H9 (cell line): ENCODE data around the gene SMIM12. TPM values are rescaled to one million over a fixed set of nuclear protein-coding genes. Genes with fewer than 3 reads are reported as not detected.

Source experiments
- DNase-seq: peaks from one replicate; pipeline ENCODE4 v3.0.0-alpha.2; 2017
- H2AFZ ChIP-seq: one replicate; pipeline ENCODE4 v1.6.1; 2013; ENCODE audit warnings: mild to moderate bottlenecking, low read length, control low read depth, moderate library complexity
- H2AK5ac ChIP-seq: 2 replicates; pipeline ENCODE4 v1.6.1; 2013; ENCODE audit warnings: low read length, control low read depth, mixed read lengths; ENCODE audit not compliant: insufficient read length
- H2BK120ac ChIP-seq: one replicate; pipeline ENCODE4 v1.6.1; 2013; ENCODE audit warnings: low read depth, mild to moderate bottlenecking, low read length, control low read depth, inconsistent platforms; ENCODE audit not compliant: poor library complexity, severe bottlenecking
- H2BK12ac ChIP-seq: 2 replicates; pipeline ENCODE4 v1.6.1; 2013; ENCODE audit warnings: low read length, control low read depth, mixed read lengths, low read depth; ENCODE audit not compliant: insufficient read length
- H2BK15ac ChIP-seq: 2 replicates; pipeline ENCODE4 v1.6.1; 2013; ENCODE audit warnings: low read depth, low read length, control low read depth
- H2BK20ac ChIP-seq: one replicate; pipeline ENCODE4 v1.6.1; 2013; ENCODE audit warnings: low read depth, mild to moderate bottlenecking, low read length, control low read depth, inconsistent platforms; ENCODE audit not compliant: poor library complexity, severe bottlenecking
- H2BK5ac ChIP-seq: 2 replicates; pipeline ENCODE4 v1.6.1; 2013; ENCODE audit warnings: low read length, control low read depth, mixed read lengths; ENCODE audit not compliant: insufficient read length
- H3K14ac ChIP-seq: 2 replicates; pipeline ENCODE4 v1.6.1; 2013; ENCODE audit warnings: low read length, control low read depth; ENCODE audit not compliant: insufficient read depth
- H3K18ac ChIP-seq: 2 replicates; pipeline ENCODE4 v1.6.1; 2013; ENCODE audit warnings: low read depth, mild to moderate bottlenecking, mixed read lengths, low read length, control low read depth; ENCODE audit not compliant: insufficient read length
- H3K23ac ChIP-seq: 2 replicates; pipeline ENCODE4 v1.6.1; 2013; ENCODE audit warnings: low read length, control low read depth, mixed read lengths, low read depth; ENCODE audit not compliant: insufficient read length
- H3K23me2 ChIP-seq: 2 replicates; pipeline ENCODE4 v1.6.1; 2013; ENCODE audit warnings: low read depth, mild to moderate bottlenecking, mixed read lengths, low read length, control low read depth; ENCODE audit not compliant: insufficient read length, poor library complexity, severe bottlenecking
- H3K27ac ChIP-seq: 2 replicates; pipeline ENCODE4 v1.5.1; 2013; ENCODE audit warnings: low read length, control low read depth, mixed read lengths, low read depth; ENCODE audit not compliant: insufficient read length
- H3K27me3 ChIP-seq: 2 replicates; pipeline ENCODE4 v1.6.1; 2013; ENCODE audit warnings: low read length, control low read depth, inconsistent platforms; ENCODE audit not compliant: insufficient read depth
- H3K4ac ChIP-seq: 2 replicates; pipeline ENCODE4 v1.6.1; 2013; ENCODE audit warnings: low read depth, mild to moderate bottlenecking, control low read depth, inconsistent platforms, low read length, moderate library complexity
- H3K4me1 ChIP-seq: 2 replicates; pipeline ENCODE4 v1.6.1; 2013; ENCODE audit warnings: low read length, control low read depth, inconsistent platforms; ENCODE audit not compliant: insufficient read depth
- H3K4me2 ChIP-seq: 2 replicates; pipeline ENCODE4 v1.6.1; 2013; ENCODE audit warnings: low read length, control low read depth, mixed read lengths; ENCODE audit not compliant: insufficient read length, insufficient read depth
- H3K56ac ChIP-seq: 2 replicates; pipeline ENCODE4 v1.6.1; 2013; ENCODE audit warnings: low read depth, mild to moderate bottlenecking, mixed read lengths, low read length, control low read depth; ENCODE audit not compliant: insufficient read length
- H3K79me1 ChIP-seq: 2 replicates; pipeline ENCODE4 v1.6.1; 2013; ENCODE audit warnings: low read depth, mild to moderate bottlenecking, moderate library complexity, low read length, control low read depth, inconsistent platforms; ENCODE audit not compliant: insufficient read depth, poor library complexity, severe bottlenecking
- H3K79me2 ChIP-seq: 2 replicates; pipeline ENCODE4 v1.6.1; 2013; ENCODE audit warnings: low read length, control low read depth, inconsistent platforms; ENCODE audit not compliant: insufficient read depth
- H3K9ac ChIP-seq: 2 replicates; pipeline ENCODE4 v1.6.1; 2013; ENCODE audit warnings: low read length, control low read depth, mixed read lengths; ENCODE audit not compliant: insufficient read length; ENCODE audit errors: extremely low read depth
- H3K9me3 ChIP-seq: one replicate; pipeline ENCODE4 v1.6.1; 2013; ENCODE audit warnings: low read depth, low read length, inconsistent platforms; ENCODE audit not compliant: control insufficient read depth
- H3T11ph ChIP-seq: one replicate; pipeline ENCODE4 v1.6.1; 2013; ENCODE audit warnings: mild to moderate bottlenecking, low read length, control low read depth, inconsistent platforms
- H4K20me1 ChIP-seq: one replicate; pipeline ENCODE4 v1.6.1; 2013; ENCODE audit not compliant: control insufficient read depth, insufficient read length, insufficient read depth
- H4K5ac ChIP-seq: 2 replicates; pipeline ENCODE4 v1.6.1; 2013; ENCODE audit warnings: low read depth, mild to moderate bottlenecking, mixed read lengths, low read length, control low read depth; ENCODE audit not compliant: insufficient read length
- H4K8ac ChIP-seq: replicated peaks from 2 replicates; pipeline ENCODE4 v1.6.1; 2013; ENCODE audit warnings: low read length, control low read depth, mixed read lengths, low read depth; ENCODE audit not compliant: insufficient read length
- H4K91ac ChIP-seq: 2 replicates; pipeline ENCODE4 v1.6.1; 2013; ENCODE audit warnings: low read depth, mild to moderate bottlenecking, moderate library complexity, mixed read lengths, low read length, control low read depth; ENCODE audit not compliant: insufficient read length
- H3K27ac Mint-ChIP-seq, 3 experiments: 2 replicates in 2 of 3; 3 replicates in 1 of 3; pipeline ENCODE4 v1.8.0; 2020 to 2021; ENCODE audit warnings: mixed read lengths in 3 of 3, mild to moderate bottlenecking in 1 of 3, moderate library complexity in 1 of 3
- H3K27me3 Mint-ChIP-seq: 2 replicates; pipeline ENCODE4 v1.8.0; 2021; ENCODE audit warnings: low read depth, mild to moderate bottlenecking, moderate library complexity, mixed read lengths
- H3K36me3 Mint-ChIP-seq, 3 experiments: 2 replicates in 2 of 3; 3 replicates in 1 of 3; pipeline ENCODE4 v1.8.0; 2020 to 2021; ENCODE audit warnings: low read depth in 3 of 3, mixed read lengths in 3 of 3; ENCODE audit not compliant: insufficient read depth in 1 of 3
- H3K4me1 Mint-ChIP-seq, 2 experiments: 2 replicates each; pipeline ENCODE4 v1.8.0; 2020; ENCODE audit warnings: mixed read lengths in 2 of 2
- H3K4me3 Mint-ChIP-seq, 2 experiments: 2 replicates in 1 of 2; 3 replicates in 1 of 2; pipeline ENCODE4 v1.8.0; 2020 to 2021; ENCODE audit warnings: mild to moderate bottlenecking in 2 of 2, mixed read lengths in 2 of 2, moderate library complexity in 1 of 2
- H3K9me3 Mint-ChIP-seq, 2 experiments: 2 replicates in 1 of 2; 3 replicates in 1 of 2; pipeline ENCODE4 v1.8.0; 2020; ENCODE audit warnings: mild to moderate bottlenecking in 2 of 2, mixed read lengths in 2 of 2, moderate library complexity in 1 of 2
- WGBS: extraction: QIAGEN DNeasy Blood & Tissue Kit; methylation state at CpG from one replicate; pipeline ENCODE4 v1.1.7; 2013; ENCODE audit warnings: missing lambda C conversion rate, low lambda C conversion rate, mixed read lengths; ENCODE audit not compliant: insufficient read length; ENCODE audit errors: extremely low coverage; 5-methylcytosine and 5-hydroxymethylcytosine counted together
- total RNA-seq: library from RNA; stranded (reverse); gene quantifications from 2 replicates; pipeline ENCODE4 v1.2.1, GENCODE V29; 2021
- TF ChIP-seq, protein P1 (sequence below): fragments of 200-600 bp; sonication (generic); conservative IDR thresholded peaks from 3 replicates; pipeline ENCODE4 v1.8.0; 2021; ENCODE audit warnings: antibody characterized with exemption, mild to moderate bottlenecking

The SMIM12 gene
- total RNA-seq, 1 experiment from 2014 or later: 40.9 TPM

DNA sequence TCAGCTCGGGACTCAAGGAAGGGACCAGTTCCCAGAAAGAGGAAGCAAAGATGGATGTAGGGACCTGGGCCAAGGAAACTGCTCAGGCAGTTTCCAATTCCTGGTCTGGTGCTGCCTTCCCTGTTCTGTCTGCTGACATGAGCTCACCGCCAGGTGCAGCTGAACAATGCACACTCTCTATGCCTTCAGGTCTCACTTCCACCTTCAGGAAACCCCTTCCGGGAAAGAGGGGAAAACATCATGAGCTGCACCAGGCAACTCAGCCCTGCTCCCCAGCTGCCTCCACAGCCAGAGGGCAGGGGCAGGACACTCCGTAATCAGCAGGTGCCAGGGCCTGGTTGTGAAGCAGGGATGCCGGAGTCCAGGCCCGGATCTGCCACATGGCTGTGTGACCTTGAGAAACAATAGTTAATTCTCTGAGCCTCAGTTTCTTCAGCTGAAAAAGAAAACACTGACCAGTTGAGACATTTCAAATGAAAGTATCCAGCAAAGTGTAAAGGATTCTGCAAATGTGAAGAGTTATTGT lies 27.8 kb downstream of the SMIM12 start:
- Histone ChIP-seq H4K5ac (no peak overlapping the region), H3K4me2 (no peak overlapping the region), H2BK12ac (no peak overlapping the region), H3K79me1 (no peaks in the 10 kb centered on the region), H3K4ac (no peak overlapping the region), H3K9me3 (no peaks in the 10 kb centered on the region), H2BK5ac (no peak overlapping the region), H4K20me1 (no peaks in the 10 kb centered on the region), H3K14ac (no peak overlapping the region; the same call in 1 of the 2 replicates), H2BK120ac (no peak overlapping the region), H3K18ac (no peak overlapping the region), H2BK15ac (no peak overlapping the region), H4K8ac (no peak overlapping the region), H4K91ac (no peak overlapping the region), H3T11ph (no peak overlapping the region), H2AFZ (no peak overlapping the region), H3K79me2 (no peaks in the 10 kb centered on the region), H3K56ac (no peak overlapping the region), H3K23ac (no peak overlapping the region), H2BK20ac (no peak overlapping the region), H3K27ac (no peak overlapping the region), H2AK5ac (no peak overlapping the region), H3K27me3 (no peaks in the 10 kb centered on the region; the same call in 1 of the 2 replicates), H3K9ac (no peak overlapping the region), H3K23me2 (no peaks in the 10 kb centered on the region), H3K4me1 (no peaks in the 10 kb centered on the region)
- Mint-ChIP-seq H3K27ac (no peak overlapping the region), H3K27me3 (peaks cover 4% of the 10 kb centered on the region), H3K4me1 (peaks cover 1 to 2% of the 10 kb centered on the region in 2 experiments; a peak in 3 of 4 replicates), H3K36me3 (no peaks in the 10 kb centered on the region), H3K9me3 (no peaks in the 10 kb centered on the region), H3K4me3 (no peak overlapping the region)
- TF ChIP-seq, protein P1, sequence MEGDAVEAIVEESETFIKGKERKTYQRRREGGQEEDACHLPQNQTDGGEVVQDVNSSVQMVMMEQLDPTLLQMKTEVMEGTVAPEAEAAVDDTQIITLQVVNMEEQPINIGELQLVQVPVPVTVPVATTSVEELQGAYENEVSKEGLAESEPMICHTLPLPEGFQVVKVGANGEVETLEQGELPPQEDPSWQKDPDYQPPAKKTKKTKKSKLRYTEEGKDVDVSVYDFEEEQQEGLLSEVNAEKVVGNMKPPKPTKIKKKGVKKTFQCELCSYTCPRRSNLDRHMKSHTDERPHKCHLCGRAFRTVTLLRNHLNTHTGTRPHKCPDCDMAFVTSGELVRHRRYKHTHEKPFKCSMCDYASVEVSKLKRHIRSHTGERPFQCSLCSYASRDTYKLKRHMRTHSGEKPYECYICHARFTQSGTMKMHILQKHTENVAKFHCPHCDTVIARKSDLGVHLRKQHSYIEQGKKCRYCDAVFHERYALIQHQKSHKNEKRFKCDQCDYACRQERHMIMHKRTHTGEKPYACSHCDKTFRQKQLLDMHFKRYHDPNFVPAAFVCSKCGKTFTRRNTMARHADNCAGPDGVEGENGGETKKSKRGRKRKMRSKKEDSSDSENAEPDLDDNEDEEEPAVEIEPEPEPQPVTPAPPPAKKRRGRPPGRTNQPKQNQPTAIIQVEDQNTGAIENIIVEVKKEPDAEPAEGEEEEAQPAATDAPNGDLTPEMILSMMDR: no peak
- WGBS: no CpG with 5 or more reads among the region's 6 CpGs
- DNase-seq: no peak
